HEK293 (cell line): ENCODE measurements around the gene FRMD4A.

Experiments
- CTCF ChIA-PET: fragments of 350-600 bp; formaldehyde crosslinking; extraction: SDS; loops from one replicate; lab custom pipeline; 2021; ENCODE audit warnings: antibody characterized with exemption; lab: Yijun Ruan, JAX
- POLR2A ChIA-PET: fragments of 300-600 bp; formaldehyde crosslinking; extraction: SDS; loops from one replicate; lab custom pipeline; 2020; ENCODE audit warnings: antibody characterized with exemption, inconsistent platforms; lab: Yijun Ruan, JAX
- H3K27ac ChIP-seq: fragments of 200-500 bp; sonication (Bioruptor generic); 2 replicates; pipeline ENCODE4 v1.5.1; 2014; ENCODE audit warnings: low read depth, low read length, control low read depth, inconsistent platforms; ENCODE audit errors: extremely low read depth
- H3K36me3 ChIP-seq, 2 experiments: fragments of 200-500 bp in 1 of 2; sonication (Bioruptor generic) in 1 of 2; 1 replicate in 1 of 2; 2 replicates in 1 of 2; pipeline ENCODE4 v1.5.1; 2014 to 2017; ENCODE audit warnings: inconsistent platforms in 2 of 2, low read length in 2 of 2; ENCODE audit not compliant: control insufficient read depth in 2 of 2, insufficient read depth in 1 of 2
- H3K4me1 ChIP-seq: fragments of 200-500 bp; sonication (Bioruptor generic); 2 replicates; pipeline ENCODE4 v1.5.1; 2014; ENCODE audit warnings: mild to moderate bottlenecking, low read length, inconsistent platforms; ENCODE audit not compliant: control insufficient read depth, insufficient read depth
- H3K4me3 ChIP-seq: 2 replicates; pipeline ENCODE4 v1.5.1; 2011; ENCODE audit warnings: low read depth, mild to moderate bottlenecking, control low read depth, low read length, moderate library complexity
- H3K9me3 ChIP-seq: fragments of 200-500 bp; sonication (Bioruptor generic); 2 replicates; pipeline ENCODE4 v1.5.1; 2014; ENCODE audit warnings: low read depth, low read length, inconsistent platforms; ENCODE audit not compliant: control insufficient read depth, insufficient read depth
- BCL11A ChIP-seq: fragments of 450-650 bp; formaldehyde crosslinking; IDR thresholded peaks from 2 replicates; pipeline ENCODE4 v1.5.1; 2016; ENCODE audit warnings: low read depth, missing biosample characterization, missing genetic modification characterization
- GLI4 ChIP-seq: fragments of 450-650 bp; formaldehyde crosslinking; IDR thresholded peaks from 2 replicates; pipeline ENCODE4 v1.5.1; 2016; ENCODE audit warnings: missing biosample characterization, missing genetic modification characterization
- OSR2 ChIP-seq: fragments of 450-650 bp; formaldehyde crosslinking; IDR thresholded peaks from 2 replicates; pipeline ENCODE4 v1.5.1; 2016; ENCODE audit warnings: missing biosample characterization, missing genetic modification characterization
- ZBTB11 ChIP-seq: fragments of 450-650 bp; formaldehyde crosslinking; conservative IDR thresholded peaks from 2 replicates; pipeline ENCODE4 v1.5.1; 2016; ENCODE audit warnings: low read depth, missing biosample characterization, missing genetic modification characterization
- ZBTB20 ChIP-seq: fragments of 450-650 bp; formaldehyde crosslinking; IDR thresholded peaks from 2 replicates; pipeline ENCODE4 v1.5.1; 2016; ENCODE audit warnings: missing biosample characterization, missing genetic modification characterization
- ZBTB7A ChIP-seq: fragments of 450-650 bp; formaldehyde crosslinking; IDR thresholded peaks from 2 replicates; pipeline ENCODE4 v1.5.1; 2016; ENCODE audit warnings: low read depth, missing biosample characterization, missing genetic modification characterization
- ZNF148 ChIP-seq: fragments of 450-650 bp; formaldehyde crosslinking; IDR thresholded peaks from 2 replicates; pipeline ENCODE4 v1.5.0; 2017; ENCODE audit warnings: missing biosample characterization, missing genetic modification characterization, borderline replicate concordance
- ZNF366 ChIP-seq: fragments of 450-650 bp; formaldehyde crosslinking; conservative IDR thresholded peaks from 2 replicates; pipeline ENCODE4 v1.5.1; 2016; ENCODE audit warnings: missing biosample characterization, missing genetic modification characterization
- ZNF626 ChIP-seq: fragments of 450-650 bp; sonication (Bioruptor Pico); formaldehyde crosslinking; IDR thresholded peaks from 2 replicates; pipeline ENCODE4 v1.5.1; 2018; ENCODE audit warnings: missing biosample characterization, missing genetic modification characterization, inconsistent platforms
- ZNF639 ChIP-seq: fragments of 450-650 bp; formaldehyde crosslinking; IDR thresholded peaks from 2 replicates; pipeline ENCODE4 v1.5.1; 2016; ENCODE audit warnings: missing biosample characterization, missing genetic modification characterization
- ZNF692 ChIP-seq: fragments of 450-650 bp; formaldehyde crosslinking; IDR thresholded peaks from 2 replicates; pipeline ENCODE4 v1.5.1; 2016; ENCODE audit warnings: missing biosample characterization, missing genetic modification characterization
- ZNF707 ChIP-seq: fragments of 450-650 bp; formaldehyde crosslinking; IDR thresholded peaks from 2 replicates; pipeline ENCODE4 v1.5.1; 2016; ENCODE audit warnings: missing biosample characterization, missing genetic modification characterization
- ZNF830 ChIP-seq: fragments of 450-650 bp; IDR thresholded peaks from 2 replicates; pipeline ENCODE4 v1.5.0; 2018; ENCODE audit warnings: missing biosample characterization, missing genetic modification characterization, low read depth, mild to moderate bottlenecking, moderate library complexity

FRMD4A gene

GRCh38 chr10:13791483-13791882, 539.2 kb downstream of the FRMD4A start:
- CTCF ChIA-PET: interaction anchor here (0.6 to 1.5 kb wide), 4 partner anchors 13 to 647 kb away, joined by 3 to 8 read pairs (median 3); no protein-coding TSS in a partner anchor
- Histone ChIP-seq H3K4me1 (peaks cover 9% of the 10 kb centered on the region), H3K4me3 (no peak overlapping the region), H3K27ac (no peak overlapping the region), H3K9me3 (no peaks in the 10 kb centered on the region), H3K36me3 (peaks cover 0 to 4% of the 10 kb centered on the region in 2 experiments; a peak in 1 of 3 replicates)
- POLR2A ChIA-PET: no interaction called here
- TF ChIP-seq ZNF366 (tag by site-specific recombination): 0 out of 2 replicates have a peak, but pooled peaks have one; percentile 23
- no peak for TF ChIP-seq ZNF639 (tag by site-specific recombination)

- Histone ChIP-seq H3K9me3 (no peaks in the 10 kb centered on the region), H3K4me3 (no peak overlapping the region), H3K4me1 (no peaks in the 10 kb centered on the region), H3K27ac (no peak overlapping the region), H3K36me3 (peaks cover 0 to 4% of the 10 kb centered on the region in 2 experiments; a peak in 1 of 3 replicates)
- POLR2A ChIA-PET: no interaction called here
- CTCF ChIA-PET: interaction anchor here (0.5 to 0.6 kb wide), 3 partner anchors 202 to 516 kb away, joined by 3 read pairs; no protein-coding TSS in a partner anchor
- TF ChIP-seq ZNF148 (tag by site-specific recombination): no peak
Measured at GRCh38 chr10:13790196-13790595, 540.5 kb downstream of the FRMD4A start.

- Histone ChIP-seq H3K36me3 (peaks cover 0 to 4% of the 10 kb centered on the region in 2 experiments; a peak in 1 of 3 replicates), H3K4me1 (no peaks in the 10 kb centered on the region), H3K4me3 (no peak overlapping the region), H3K27ac (no peak overlapping the region), H3K9me3 (no peaks in the 10 kb centered on the region)
- no peak for TF ChIP-seq ZNF639 (tag by site-specific recombination)
- TF ChIP-seq ZNF626: no peak
- TF ChIP-seq ZNF707 (tag by site-specific recombination): no peak
- TF ChIP-seq ZBTB20 (tag by site-specific recombination): no peak
- TF ChIP-seq ZBTB11 (tag by site-specific recombination): no peak
- TF ChIP-seq ZNF830: no peak
- no peak for TF ChIP-seq GLI4 (tag by site-specific recombination)
- no peak for TF ChIP-seq BCL11A (tag by site-specific recombination)
- no peak for TF ChIP-seq OSR2
- no peak for TF ChIP-seq ZBTB7A (tag by site-specific recombination)
- TF ChIP-seq ZNF148 (tag by site-specific recombination): no peak
- TF ChIP-seq ZNF692: no peak
- CTCF ChIA-PET: interaction anchor here (0.6 to 1.3 kb wide), 5 partner anchors 42 to 688 kb away, joined by 3 to 6 read pairs (median 3); no protein-coding TSS in a partner anchor
- POLR2A ChIA-PET: no interaction called here
Measured at GRCh38 chr10:13789448-13789829, 541.3 kb downstream of the FRMD4A start.
